Measurements from ENCODE around the gene KLF11.

The KLF11 gene

DNA sequence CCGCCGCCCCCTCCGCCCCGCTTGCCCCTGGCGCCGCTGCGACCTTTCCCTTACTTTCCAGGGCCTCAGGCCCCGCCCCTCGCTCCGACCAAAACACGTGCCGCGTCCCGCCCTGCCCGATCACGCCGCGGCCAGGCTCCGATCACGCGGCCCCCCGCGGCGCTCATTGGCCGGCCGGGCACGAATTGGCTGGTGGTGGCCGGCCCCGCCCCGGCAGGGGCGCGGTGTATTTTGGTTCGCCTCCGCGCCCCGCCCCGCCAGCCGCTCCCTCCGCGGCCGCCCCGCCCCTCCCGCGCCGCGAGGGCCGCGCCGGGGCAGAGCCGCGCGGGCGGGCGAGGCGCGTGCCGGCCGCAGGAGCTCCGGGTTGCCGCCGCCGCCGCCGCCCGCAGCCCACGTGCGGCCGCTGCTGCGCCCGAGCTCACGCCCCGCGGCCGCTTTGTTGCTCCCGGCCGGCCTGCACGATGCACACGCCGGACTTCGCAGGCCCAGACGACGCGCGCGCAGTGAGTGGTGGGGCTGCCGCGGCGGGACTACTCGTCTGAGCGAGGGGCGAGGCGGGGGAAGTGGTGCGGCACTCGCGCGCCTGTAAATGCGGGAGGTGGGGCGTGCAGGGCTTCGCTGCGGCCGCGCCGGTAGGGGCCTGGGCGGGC lies at the start of gene KLF11:
TSS of gene KLF11 (plus strand) at position 295 of the 650 bp plus-strand sequence. CDS start at position 462, 167 bp downstream.
- peak; percentile 98 to 99 (median 98) for DNase-seq

- DNase-seq: no peak
Measured at GRCh38 chr2:9994462-9994861, 48.9 kb upstream of the KLF11 start.

DNA sequence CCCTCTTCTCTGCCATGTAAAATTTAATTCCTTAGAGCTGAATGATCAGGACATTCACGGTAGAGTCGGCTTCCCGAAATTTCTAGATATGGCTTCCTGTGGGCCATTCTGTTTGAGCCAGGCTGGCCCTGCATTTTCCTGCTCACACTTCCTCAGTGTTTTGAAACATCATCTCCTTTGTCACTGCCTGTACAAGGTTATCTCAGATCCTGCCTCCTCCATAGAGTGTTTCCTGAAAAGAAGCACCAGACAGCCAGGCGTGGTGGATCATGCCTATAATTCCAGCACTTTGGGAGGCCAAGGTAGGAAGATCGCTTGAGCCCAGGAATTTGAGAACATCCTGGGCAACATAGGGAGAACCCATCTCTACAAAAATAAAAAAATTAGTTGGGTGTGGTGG lies 48.3 kb upstream of the KLF11 start:
- no peak for DNase-seq

DNA sequence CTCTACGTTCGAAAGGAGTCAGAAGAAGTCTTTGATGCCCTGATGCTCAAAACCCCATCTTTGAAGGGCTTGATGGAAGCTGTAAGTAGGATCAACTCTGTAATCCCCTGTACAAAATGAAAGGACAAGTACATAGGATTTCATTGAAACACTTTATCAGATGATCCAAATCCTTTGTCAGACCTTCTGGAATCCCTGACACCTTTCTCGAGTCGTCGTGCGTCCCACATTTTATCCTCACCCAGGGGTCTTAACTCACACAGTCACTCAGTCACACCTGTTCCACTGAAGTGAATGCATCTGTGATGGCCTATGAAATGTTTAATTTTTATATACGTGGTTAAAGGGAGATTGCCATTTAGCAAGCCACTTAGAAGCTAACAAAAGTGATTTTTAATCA lies 47.0 kb upstream of the KLF11 start:
- DNase-seq: no peak

DNA sequence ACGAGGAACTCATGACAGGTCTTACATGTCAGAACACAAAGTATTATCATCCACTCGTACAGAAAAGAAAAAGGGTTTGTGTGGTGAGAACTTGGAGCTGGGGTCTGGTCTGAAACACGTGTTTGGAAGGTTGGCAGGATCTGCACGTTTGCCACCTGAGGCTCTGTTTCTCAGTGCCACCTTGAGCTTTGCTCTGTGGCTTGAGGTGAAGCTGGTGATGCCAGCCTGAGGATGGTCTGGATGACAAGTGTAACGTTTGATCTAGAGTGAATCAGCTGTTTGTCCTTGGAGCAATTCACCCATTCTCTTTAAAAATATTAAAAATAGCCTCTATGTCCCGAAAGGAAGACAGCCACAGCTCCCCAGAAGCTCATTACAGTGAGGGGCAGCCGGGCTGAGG lies 45.4 kb upstream of the KLF11 start:
- DNase-seq: no peak

GRCh38 chr2:9998916-9999654 lies 44.3 kb upstream of the KLF11 start:
- no peak for DNase-seq

GRCh38 chr2:9999693-10000092 lies 43.7 kb upstream of the KLF11 start:
- DNase-seq: no peak

DNA sequence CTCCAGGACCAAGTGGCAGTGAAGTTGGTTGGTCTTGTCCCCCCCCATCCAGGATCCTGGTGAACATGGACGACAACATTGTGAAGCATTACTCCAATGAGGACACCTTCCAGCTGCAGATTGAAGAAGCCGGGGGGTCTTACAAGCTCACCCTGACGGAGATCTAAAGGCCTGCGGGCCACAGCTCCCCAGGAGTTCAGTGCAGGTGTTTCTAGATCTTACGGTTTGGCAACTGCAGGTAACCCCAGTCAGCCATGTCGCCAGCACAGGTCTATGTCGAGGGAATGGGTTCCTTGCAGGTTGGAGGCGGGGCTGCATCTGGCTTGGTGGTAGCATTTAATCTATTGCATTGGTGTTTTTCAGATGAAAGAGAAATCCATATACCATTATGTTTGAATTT lies 42.8 kb upstream of the KLF11 start:
- DNase-seq: no peak

DNA sequence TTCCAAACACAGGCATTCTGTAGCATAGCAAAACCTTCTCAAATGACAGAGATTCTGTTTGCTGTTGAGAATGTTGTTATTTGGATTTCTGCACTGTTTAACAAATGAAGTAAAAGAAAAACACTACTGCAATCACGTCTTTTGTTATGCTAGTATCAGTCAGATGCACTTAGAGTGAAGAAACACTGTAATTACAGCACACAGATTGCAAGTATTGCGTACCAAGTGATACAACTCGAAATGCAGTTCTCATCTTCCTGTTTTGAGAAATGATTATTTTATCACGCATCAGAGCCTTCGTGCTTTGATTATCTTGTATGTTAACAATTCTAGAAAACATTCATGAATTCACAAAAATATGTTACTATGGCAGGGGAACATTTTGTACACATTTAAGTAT lies 41.8 kb upstream of the KLF11 start:
- DNase-seq: peak in 1 of 3 experiments; percentile 11

GRCh38 chr2:10002109-10002508 lies 41.2 kb upstream of the KLF11 start:
- DNase-seq: no peak

GRCh38 chr2:10002681-10003080 lies 40.7 kb upstream of the KLF11 start:
- DNase-seq: no peak

GRCh38 chr2:10003206-10004125 lies 39.9 kb upstream of the KLF11 start:
- DNase-seq: no peak

GRCh38 chr2:10004401-10004800 lies 38.9 kb upstream of the KLF11 start:
- DNase-seq: no peak

DNA sequence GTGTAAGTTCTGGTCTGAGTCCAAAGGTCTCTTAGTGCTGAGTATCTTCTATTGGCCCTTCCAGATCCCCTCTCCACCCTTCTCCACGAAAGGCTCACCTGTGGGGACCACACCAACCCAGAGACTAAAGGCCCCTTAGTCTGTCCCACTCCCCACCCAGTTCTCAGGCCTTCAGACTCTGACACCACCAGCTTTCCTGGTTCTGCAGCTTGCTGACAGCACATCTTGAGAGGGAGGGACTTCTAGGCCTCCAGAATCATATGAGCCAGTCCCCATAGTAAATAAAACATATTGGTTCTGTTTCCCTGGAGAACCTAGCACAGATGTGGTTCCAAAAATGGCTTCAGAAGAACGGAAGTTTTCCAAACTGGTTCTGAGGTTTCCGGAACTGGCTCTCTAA lies 38.5 kb upstream of the KLF11 start:
- no peak for DNase-seq

DNA sequence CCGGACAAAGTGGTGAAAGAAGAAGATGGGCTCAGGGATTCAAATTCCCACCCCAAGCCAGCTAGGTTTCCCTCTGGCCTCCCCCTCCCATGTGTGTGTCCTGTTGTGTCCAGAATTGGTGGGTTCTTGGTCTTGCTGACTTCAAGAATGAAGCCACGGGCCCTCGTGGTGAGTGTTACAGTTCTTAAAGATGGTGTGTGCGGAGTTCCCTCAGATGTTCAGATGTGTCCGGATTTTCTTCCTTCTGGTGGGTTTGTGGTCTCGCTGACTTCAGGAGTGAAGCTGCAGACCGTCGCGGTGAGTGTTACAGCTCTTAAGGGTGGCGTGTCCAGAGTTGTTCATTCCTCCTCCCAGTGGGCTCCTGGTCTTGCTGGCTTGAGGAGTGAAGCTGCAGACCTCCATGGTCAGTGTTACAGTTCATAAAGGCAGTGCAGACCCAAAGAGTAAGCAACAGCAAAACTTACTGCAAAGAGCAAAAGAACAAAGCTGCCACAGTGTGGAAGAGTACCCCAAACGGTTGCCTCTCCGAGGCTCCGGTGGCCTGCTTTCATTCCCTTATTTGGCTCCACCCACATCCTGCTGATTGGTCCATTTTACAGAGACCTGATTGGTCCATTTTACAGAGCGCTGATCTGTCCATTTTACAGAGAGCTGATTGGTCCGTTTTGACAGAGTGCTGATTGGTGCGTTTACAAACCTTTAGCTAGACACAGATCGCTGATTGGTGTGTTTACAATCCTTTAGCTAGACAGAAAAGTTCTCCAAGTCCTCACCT lies 37.7 kb upstream of the KLF11 start:
- peak in 1 of 3 experiments; percentile 62 for DNase-seq

DNA sequence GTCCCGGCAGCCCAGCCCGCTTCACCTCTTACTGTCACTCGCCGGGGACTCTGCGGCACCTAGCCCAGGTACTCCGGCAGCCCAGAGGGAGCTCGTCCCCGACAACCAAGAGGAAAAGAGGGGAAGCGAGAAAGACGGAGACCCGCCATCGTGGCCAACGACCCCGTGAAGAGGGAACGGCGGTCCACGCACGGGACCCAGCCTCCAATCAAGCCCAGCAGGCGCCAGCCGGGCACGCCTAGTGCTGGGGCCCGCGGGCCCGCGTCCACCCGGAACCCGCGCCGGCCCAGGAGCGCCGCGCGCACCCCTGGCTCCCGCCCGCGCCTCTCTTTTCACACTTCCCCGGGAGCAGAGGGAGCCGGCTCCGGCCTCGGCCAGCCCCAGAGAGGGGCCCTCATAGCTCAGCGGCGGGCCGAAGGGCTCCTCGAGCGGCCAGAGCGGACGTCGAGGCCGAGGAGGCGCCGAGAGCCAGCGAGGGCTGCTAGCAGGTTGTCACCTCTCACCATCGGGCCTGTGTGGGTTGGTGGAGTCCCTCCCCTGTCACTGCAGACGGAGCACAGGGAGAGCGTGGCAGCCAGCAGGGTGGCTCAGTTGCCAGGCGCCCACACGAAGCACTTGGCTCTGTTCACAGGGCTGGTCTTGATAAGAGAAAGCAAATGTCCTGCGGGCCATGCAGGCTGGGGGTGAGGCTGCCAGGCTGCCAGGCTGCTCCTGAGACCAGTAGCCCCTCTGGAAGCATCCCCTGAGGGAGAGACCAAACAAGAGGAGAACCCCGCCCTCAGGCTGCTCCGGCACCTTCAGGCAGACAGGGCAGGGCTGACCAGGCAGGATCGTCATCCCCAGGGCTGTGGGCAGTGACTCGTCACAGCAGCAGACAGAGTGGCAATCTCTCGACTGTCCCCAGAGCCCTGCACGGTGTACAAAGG lies 36.9 kb upstream of the KLF11 start:
- DNase-seq: peak in 2 of 3 experiments; percentile 90 to 94

DNA sequence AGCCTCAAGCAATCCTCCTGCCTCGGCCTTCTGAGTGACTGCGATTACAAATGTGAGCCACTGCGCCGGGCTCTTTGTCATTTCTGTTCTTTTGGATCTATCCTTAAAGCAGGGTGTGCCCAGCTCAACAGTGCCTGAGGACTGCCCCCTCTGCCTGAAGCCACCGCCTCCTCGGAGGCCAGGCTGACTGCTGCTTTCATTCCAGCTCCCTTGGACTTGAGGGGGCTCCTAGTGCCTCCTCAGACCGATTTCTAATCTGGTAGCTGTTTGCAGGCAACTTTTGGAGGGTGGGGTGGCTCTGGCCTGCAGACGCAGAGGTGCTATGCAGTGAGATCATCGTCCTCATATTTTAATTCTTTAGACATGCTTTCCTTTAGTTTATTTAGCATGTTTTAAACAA lies 35.9 kb upstream of the KLF11 start:
- no peak for DNase-seq

- DNase-seq: peak in 1 of 3 experiments; percentile 50
Measured at GRCh38 chr2:10007921-10008808, 35.2 kb upstream of the KLF11 start.

GRCh38 chr2:10008809-10009176 lies 34.6 kb upstream of the KLF11 start:
- DNase-seq: no peak

- no peak for DNase-seq
Measured at GRCh38 chr2:10009271-10009810, 34.0 kb upstream of the KLF11 start.
